Measurements from ENCODE around the gene UBE2C.
"Not testable (repeated sequence)": the region's sequence is repeated elsewhere in the genome, so short reads cannot be mapped to it uniquely, and the experiment has no call there.

The UBE2C gene

DNA sequence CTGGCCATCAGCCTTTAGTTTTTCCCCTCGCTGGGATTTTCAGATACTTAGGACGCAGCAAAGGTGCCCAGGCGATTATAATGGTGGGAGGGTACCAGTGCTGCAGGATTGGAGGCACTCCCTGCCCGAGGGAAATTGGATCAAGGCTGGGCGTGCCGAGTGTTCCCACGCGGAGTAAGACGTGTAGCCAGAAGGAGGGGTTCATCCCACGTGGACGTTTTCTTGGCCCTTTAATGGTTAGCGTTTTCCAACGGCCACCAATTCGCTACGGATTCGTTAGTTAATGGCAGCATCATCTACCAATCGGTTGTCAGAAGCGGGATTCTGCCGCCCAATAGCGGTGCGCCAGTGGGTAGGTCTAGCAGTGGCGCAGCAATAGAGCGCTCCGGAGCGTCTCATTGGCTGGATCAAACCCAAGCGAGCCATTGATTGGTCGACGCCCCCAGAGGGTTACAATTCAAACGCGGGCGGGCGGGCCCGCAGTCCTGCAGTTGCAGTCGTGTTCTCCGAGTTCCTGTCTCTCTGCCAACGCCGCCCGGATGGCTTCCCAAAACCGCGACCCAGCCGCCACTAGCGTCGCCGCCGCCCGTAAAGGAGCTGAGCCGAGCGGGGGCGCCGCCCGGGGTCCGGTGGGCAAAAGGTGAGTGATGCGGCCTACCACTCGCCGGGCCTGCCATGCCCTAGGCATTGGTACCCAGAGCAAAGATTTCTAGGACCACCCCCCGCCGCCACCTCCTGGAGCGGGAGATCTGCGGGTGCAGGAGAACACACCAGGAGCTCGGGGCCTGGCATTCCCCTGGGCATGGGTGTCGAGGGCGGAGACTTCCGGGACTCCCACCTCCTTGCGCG, at the start of gene UBE2C:
Gene UBE2C, plus strand, starts transcription at position 488 of the 849 bp plus-strand sequence. Its CDS starts 52 bp downstream, at position 540.
- peak; percentile 99 for DNase-seq (ENCODE audit: low read depth)

GRCh38 chr20:45764618-45765282, 47.7 kb upstream of the UBE2C start:
- DNase-seq (ENCODE audit: low read depth): not testable (repeated sequence)

DNA sequence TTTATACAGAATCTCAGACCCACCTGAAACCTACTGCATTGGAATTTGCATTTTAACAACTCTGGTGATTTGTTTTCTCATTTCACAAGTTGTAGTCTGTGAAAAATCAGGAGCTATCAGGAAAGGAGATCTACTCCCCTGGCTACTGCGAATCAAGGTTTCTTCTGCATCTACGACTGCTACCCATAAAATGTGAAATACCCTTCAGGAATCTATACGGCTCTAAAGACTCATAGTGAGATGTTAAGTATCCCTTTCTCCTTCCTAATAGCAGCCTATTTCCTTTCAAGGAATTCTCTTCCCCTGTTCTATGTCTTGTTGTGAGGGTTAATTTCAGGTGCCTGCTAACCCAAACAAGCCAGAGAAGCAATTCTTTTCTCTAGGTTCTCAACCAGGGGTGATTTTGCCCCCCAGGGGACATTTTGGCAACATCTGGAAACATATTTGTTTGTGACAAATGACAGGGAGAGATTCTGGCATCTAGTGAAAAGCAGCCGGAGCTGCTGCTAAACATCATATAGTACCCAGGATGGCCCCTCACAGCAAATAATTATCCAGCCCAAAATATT, 47.1 kb upstream of the UBE2C start:
- no peak for DNase-seq (ENCODE audit: low read depth)

GRCh38 chr20:45765980-45766379, 46.5 kb upstream of the UBE2C start:
- DNase-seq (ENCODE audit: low read depth): no peak

GRCh38 chr20:45768479-45768878, 44.0 kb upstream of the UBE2C start:
- no peak for DNase-seq (ENCODE audit: low read depth)

DNA sequence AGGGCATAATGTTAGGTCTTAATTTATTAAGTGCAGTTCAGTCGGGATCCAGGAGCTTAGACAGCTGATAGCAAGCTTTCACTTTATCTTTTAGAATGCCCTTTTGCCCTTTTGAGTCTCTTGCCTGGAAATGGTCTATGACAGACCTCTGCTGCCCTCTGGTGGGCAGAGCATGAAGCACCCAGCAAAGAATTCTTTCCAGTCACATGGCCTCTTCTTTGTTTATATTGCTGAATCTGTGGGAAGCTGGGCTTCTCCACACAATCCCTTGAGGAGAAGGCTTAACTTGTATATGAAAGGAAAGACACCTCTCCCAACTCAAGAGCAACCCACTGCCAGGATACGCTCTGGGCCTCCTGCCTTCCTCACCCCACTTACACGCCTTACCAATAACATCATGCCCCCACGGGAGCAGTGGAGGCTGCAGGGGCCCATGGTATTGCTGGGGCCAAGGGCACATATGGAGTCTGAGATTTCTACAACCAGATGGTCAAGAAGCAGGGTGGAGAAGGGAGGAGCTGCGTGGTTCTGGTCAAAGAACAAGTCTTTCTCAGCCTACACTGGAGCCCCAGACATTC, 41.2 kb upstream of the UBE2C start:
- DNase-seq (ENCODE audit: low read depth): peak; percentile 65

DNA sequence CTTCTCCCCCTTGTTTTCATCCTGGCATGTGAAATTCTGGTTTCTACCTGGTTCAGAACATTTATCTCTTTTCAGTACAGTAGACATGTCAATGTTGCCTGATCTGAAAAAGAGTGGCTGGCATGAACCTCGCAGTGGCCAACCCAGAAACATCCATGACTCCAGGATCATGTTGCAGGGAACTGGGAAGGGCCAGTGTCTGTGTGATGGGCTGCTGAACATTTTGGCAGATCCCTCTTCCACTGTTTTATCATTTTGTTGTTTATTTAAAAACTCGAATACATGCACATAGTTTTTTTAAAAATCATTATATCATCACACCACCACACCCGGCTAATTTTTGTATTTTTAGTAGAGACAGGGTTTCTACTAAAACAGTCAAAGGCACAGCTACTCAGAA, 39.8 kb upstream of the UBE2C start:
- DNase-seq (ENCODE audit: low read depth): no peak

- DNase-seq (ENCODE audit: low read depth): no peak
Observed at GRCh38 chr20:45774945-45775344, 37.5 kb upstream of the UBE2C start.

GRCh38 chr20:45775411-45775810, 37.0 kb upstream of the UBE2C start:
- DNase-seq (ENCODE audit: low read depth): no peak

DNA sequence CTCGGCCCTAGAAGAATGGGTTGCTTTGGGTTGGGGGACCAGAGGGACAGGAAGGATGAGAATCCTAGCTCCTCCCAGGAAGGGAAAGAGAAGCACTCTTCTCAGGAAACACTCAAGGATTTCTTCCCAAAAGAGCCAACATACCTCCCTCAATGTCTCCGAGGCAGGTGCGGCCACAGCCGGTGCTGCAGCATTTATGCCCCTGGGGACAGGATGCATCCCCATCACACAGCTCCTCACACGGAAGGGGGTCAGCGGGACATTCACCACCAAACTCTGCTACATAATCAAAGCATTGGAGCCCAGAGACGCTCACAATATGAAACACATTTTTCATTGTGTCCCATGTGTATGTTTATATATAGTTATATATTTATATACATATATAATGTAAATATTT, 35.5 kb upstream of the UBE2C start:
- no peak for DNase-seq (ENCODE audit: low read depth)

DNA sequence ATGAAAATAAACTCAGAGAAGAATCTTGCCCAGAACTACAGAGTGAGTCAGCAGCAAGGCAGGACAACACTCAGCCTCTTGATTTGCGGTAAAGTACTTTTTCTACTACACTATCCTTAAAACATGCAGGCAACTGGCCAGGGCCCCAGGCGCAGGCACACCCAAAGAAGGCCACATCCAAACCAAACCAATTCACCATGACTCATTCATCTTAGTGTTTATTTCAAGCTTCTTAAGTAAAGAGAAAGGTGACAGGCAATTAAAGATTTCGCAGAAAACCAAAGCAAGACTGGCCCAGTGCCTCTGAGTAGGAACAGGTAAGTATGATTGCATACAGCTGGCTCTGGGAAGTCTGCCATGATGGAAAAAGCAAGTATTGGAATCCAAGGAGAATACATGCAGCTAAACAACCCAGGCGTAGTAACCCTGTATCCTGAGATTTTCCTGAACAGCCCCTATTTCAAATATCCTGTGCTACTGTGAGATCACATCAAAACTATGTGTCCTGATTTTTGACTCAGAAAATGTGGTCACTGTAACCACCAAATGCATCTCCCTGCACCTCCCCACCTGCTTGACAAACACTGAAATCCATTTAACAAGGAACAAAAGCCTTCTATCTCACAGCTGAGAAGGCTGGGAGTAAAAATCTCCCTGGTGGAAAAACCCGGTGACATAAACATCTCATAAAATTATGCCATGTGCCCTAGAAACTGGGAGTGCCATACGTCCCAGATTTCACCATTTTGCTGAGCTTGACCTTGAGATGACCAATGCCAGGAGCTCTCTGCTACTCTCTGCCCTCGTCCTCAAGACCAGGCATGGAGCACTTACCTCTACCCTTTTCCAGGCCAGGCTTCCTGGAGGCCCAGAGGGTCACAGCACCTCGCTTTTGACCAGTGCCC, 33.2 kb upstream of the UBE2C start:
- DNase-seq (ENCODE audit: low read depth): peak; percentile 98

DNA sequence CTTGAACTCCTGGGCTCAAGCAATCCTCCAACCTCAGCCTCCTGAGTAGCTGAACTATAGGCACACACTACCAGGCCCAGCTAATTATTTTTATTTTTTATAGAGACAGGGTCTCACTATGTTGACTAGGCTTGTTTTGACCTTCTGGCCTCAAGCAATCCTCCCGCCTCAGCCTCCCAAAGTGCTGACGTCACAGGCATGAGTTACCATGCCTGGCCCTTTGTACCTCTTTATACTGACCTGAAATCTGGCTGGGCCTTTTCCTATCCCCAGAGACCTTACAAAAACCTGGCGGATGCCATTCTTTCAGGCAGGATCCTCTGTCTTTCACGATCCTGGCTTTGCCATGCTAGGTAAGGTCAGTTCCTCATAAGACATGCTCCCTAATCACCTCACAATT, 32.3 kb upstream of the UBE2C start:
- no peak for DNase-seq (ENCODE audit: low read depth)

DNA sequence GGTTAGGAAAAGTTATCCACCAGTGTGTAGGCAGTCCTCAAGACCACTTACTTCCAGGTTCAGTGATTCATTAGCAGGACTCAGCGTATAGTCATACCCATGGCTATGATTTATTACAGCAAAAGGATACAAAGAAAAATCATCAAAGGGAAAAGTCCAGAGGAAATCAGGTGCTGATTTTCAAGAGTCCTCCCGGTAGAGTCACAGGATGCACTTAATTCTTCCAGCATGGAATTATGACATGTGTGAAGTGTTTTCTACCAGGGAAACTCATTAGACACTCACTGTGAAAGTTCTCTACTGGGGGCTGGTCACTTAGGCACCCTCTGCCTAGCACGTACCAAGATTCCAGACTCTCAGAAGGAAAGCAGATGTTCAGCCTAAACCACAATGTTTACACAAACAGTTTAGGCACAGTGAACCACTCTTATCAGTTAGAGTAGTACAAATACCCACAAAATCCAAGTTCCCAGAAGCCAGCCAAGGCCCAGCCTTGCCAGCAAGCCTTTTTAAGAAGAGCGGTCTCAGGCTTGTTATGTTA, 31.0 kb upstream of the UBE2C start:
- DNase-seq (ENCODE audit: low read depth): peak; percentile 88

DNA sequence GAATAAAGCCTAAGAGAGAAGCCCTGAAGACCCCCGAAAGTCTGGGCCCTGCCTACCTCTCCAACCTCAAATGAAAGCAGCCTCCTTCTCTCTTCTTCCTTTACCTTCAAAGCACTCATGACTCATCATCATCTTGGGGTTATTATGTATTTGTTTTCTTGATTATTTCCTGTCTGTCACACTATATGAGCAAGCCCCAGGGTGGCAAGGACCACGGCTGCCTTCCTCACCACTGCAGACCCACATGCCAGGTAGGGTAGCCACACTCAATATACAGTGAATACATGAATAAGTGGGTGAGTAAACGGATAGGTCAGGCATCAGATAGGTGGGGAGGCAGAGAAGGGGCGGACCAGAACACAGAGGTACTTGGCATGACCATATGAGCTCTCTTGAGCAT, 29.6 kb upstream of the UBE2C start:
- DNase-seq (ENCODE audit: low read depth): no peak

DNA sequence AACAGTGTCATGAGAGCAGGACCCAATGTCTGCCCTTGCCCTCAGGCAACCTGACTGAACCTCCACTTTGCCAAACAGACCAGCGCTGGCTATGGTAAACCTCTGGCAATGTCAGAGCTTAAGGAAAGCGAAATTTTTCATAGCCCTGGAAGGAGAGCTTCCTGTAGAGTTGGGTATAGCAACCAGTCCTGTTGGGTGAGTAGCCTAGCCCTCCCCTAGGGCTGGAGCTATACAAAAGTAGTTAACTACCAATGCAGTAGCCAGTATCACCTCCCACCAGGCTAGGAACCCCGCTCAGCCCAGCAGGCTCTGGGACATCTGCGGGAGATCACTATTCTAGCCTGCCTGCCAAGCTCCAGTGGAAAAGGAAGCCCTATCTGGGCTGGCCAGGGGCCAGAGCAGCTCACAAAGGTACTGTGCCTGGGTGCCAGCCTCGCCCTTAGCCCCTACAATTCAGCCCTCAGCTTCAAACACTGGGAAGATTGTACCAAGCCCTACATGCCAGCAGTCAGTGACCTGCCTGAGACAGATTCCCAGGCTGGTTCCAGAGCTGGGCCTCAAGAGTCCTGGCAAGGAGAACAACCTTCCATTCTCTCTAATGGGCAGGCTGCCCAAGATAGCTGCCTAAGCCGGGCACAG, 28.7 kb upstream of the UBE2C start:
- no peak for DNase-seq (ENCODE audit: low read depth)

GRCh38 chr20:45788351-45788750, 24.1 kb upstream of the UBE2C start:
- no peak for DNase-seq (ENCODE audit: low read depth)

DNA sequence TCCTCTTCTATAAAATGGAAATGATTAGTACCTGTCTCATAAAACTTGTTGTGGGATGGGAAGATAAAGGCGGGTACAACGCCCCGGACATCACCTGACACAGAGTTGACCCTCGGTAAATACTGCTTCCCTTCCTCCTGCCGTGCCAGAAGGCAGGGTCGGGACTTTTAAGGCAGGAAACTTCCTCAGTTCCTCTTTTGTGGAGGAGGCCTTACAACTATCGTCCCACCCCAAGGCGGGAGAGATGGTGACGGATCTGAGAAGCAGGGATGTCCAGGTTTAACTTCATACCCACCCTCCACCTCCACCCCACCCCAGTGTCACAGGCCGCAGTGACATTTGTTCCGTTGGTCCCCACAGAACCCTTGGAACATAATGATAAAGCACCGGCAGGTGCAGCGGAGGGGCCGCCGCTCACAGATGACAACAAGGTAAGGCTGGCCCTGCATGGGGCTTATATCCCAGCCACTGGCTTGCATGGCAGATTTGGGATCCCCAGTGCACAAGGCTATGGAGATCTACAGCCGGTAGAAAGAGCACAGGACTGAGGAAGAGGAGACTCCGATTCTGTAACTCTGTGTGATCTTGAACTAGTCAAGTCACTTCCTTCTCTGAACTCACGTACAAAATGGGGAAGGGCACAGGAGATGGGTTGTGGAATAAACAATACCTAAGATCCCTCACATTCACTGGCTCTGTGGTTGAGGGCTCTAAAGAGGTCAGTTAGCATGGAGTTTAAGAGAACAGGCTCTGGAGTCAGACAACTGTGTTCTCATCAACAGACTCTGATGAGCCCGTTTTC, 19.9 kb upstream of the UBE2C start:
- DNase-seq (ENCODE audit: low read depth): no peak

DNA sequence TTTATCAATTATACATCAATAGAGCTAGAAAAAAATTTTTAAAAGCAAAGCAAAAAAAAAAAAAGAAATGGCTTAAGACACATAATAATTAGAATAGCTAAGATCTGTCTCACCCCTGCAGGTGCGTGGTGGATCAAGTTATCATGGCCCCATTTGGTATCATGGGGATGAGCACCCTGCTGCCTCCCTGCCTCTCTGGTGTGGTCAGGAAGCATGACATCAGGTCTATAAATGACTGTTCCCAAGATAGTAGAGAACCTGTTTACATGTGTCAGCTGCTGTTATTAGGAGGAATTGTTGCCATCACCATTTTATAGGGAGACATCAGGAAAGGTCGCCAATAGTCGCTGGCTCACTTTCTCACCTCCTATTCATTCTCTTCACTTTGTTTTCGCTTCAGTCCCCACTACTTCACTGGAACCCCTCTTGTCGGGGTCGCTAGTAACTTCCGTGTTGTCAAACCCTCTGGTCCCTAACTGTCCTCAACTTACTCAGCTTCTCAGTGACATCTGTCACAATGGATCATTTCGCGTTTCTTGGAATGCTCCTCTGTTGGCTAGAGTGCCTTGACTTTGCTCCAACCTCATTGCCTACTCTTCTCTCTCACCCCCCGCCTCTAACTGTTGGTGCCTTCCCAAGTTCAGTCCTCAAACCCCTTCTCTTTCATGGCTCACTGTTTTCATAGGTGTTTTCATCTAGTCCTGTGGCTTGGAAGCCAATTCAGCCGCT, 15.9 kb upstream of the UBE2C start:
- no peak for DNase-seq (ENCODE audit: low read depth)

DNA sequence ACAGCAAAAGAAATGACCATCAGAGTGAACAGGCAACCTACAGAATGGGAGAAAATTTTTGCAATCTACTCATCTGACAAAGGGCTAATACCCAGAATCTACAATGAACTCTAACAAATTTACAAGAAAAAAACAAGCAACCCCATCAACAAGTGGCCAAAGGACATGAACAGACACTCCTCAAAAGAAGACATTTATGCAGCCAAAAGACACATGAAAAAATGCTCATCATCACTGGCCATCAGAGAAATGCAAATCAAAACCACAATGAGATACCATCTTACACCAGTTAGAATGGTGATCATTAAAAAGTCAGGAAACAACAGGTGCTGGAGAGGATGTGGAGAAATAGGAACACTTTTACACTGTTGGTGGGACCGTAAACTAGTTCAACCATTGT, 14.9 kb upstream of the UBE2C start:
- DNase-seq (ENCODE audit: low read depth): not testable (repeated sequence)
